ENCODE results near the gene DYSF. TPM values are rescaled to one million over a fixed set of nuclear protein-coding genes. Genes with fewer than 3 reads are reported as not detected.
A peak's percentile ranks its signal among the peaks of the same experiment; 100 is the strongest.

The DYSF gene
- total RNA-seq, 1 experiment from 2014 or later = 0.50 TPM

DNA sequence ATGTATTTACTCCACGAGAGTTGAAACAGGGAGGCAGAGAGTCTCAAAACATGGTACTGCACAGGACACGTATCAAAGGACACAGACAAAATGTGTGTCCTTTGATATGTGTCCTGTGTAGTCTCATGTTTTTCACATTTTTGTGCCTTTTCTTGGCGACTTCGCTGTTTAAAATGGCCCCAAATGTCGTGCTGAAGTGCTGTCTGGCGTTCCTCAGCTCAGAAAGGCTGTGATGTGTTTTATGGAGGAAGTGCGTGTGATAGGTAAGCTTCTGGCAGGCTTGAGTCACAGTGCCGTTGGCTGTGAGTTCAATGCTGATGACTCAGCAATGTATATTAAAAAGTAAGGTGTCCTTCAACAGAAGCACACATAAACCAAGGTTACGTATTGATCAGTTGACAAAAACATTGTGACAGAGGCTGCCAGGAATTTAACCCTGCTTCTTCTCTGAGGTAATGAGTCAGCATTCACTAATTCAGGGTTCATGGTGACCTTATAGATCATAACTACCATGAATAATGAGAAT, 78.2 kb downstream of the DYSF start:
- no peak for DNase-seq (ENCODE audit: low read depth, low spot score)
- in situ Hi-C loops (cut with HindIII; ENCODE audit: low pct_unique_long_range_greater_than_20kb, low sequenced_read_pairs) = no loop called here

DNA sequence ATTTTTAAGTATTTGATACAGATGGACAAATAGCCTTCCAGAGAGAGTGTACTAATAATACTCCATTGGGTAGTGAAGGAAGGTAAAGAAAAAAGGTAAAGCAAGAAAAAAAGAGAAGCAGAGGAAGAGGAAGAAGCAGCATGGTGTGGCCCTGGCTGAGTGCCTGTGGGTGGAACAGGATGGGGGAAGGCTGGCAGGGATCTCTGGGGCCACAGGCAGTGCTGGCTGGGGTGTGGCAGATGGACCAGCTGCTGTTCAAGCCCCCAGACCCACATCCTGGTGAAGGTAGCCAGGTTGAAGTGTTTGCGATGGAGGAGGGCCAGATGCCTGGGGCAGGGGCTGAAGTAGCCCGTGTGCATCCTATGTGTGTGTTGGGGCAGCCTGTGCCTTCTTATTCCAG, 79.0 kb downstream of the DYSF start:
- in situ Hi-C loops (cut with HindIII; ENCODE audit: low pct_unique_long_range_greater_than_20kb, low sequenced_read_pairs) = no loop called here
- no peak for DNase-seq (ENCODE audit: low read depth, low spot score)

DNA sequence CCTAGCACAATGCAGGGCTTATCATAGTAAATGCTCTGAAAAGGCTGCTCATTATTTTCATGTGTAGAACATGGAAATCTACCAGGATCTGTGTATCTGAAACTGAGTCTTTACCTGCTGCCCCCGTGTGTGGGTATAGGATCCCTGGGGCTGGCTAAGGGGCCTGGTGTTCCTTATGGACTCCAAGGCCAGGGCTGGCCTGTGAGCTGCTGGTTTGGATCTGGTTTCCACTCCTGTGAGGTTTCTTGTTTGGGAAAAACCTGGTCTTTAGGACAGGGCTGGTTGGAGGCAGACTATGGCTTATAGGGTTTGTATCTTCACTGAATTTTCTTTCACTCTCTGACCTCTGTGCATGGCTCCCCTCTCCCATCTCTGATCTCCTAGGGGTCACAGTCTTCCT, 80.8 kb downstream of the DYSF start:
- in situ Hi-C loops (cut with HindIII; ENCODE audit: low pct_unique_long_range_greater_than_20kb, low sequenced_read_pairs) = no loop called here
- no peak for DNase-seq (ENCODE audit: low read depth, low spot score)

DNA sequence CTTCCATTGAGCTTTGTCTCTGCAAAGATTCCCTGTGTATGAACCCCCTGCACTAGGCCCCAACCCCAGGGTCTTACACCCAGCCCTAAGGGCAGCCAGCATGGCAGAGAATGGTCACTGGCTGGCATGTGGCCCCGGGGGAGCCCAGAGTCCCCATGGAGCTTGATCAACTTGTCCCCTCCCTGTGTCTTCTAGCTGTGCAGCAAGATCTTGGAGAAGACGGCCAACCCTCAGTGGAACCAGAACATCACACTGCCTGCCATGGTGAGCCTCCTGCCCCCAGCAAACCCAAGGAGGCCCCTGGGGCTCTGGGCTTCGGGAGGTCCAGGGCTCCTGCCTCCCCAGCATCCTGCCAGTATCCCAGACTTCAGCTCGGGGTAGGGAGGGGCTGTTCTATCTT, 81.5 kb downstream of the DYSF start:
- DNase-seq (ENCODE audit: low read depth, low spot score) = no peak
- in situ Hi-C loops (cut with HindIII; ENCODE audit: low pct_unique_long_range_greater_than_20kb, low sequenced_read_pairs) = no loop called here

DNA sequence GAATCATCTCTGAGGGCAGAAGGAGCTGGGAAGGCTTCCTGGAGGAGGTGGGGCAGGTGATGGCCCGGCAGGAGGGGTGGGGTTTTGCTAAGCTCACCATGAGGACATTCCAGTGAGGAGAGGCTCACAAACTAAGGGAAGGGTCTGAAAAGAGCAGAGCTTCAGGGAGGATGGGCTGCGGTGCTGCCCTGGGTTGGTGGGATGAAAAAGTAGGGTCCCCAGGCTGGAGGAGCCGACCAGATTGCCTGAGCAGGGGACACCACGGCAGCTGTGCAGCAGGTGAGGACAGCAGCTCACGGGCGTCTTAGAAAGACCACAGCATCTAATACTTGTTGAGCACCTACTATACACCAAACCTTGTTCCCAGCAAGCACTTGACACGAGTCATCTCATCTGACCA, 82.2 kb downstream of the DYSF start:
- in situ Hi-C loops (cut with HindIII; ENCODE audit: low pct_unique_long_range_greater_than_20kb, low sequenced_read_pairs) = no loop called here

DNA sequence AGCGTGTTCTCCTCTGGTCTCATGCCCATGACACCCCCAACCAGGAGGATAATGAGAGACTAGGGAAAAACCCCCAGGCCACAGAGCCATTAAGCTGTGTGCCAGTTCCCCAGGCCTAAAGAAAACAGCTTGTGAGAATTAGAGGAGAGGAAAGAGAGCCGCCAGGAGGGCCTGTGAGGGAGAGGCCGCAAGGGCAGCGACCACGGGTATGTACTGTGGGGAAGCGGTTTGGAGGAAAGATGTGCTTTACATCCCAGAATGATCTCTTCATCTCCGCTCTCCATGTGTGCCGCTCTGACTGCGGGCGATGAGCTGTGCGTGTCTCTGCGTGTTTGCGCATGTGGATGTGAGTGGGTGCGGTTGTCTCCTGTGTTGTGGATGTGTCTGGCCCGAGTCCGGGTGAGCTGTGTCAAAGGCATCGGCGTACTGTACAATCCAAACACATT, 82.9 kb downstream of the DYSF start:
- in situ Hi-C loops (cut with HindIII; ENCODE audit: low pct_unique_long_range_greater_than_20kb, low sequenced_read_pairs) = no loop called here
- no peak for DNase-seq (ENCODE audit: low read depth, low spot score)

More for the DNA sequence above, 82.2 kb downstream of the DYSF start:
- no peak for DNase-seq (ENCODE audit: low read depth, low spot score)

DNA sequence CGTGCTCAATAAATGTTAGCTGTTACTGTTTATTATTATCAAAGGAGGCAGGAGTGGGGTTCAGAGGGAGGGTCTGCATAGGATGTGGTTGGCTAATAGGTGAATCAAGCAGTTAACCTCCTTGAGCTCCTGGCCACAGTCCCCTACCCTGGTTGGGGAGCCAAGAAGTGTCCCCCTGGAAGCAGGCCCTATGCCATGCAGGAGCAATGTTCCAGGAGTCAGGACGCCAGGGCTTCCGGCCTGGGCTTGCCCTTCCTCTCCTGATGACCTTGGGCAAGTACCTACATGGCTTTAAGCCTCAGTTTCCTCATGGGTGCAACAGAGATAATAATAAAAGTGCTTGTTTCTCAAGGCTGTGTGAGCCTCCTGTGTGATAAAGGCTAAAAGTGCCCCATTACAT, 84.9 kb downstream of the DYSF start:
- in situ Hi-C loops (cut with HindIII; ENCODE audit: low pct_unique_long_range_greater_than_20kb, low sequenced_read_pairs) = no loop called here
- DNase-seq (ENCODE audit: low read depth, low spot score) = no peak

DNA sequence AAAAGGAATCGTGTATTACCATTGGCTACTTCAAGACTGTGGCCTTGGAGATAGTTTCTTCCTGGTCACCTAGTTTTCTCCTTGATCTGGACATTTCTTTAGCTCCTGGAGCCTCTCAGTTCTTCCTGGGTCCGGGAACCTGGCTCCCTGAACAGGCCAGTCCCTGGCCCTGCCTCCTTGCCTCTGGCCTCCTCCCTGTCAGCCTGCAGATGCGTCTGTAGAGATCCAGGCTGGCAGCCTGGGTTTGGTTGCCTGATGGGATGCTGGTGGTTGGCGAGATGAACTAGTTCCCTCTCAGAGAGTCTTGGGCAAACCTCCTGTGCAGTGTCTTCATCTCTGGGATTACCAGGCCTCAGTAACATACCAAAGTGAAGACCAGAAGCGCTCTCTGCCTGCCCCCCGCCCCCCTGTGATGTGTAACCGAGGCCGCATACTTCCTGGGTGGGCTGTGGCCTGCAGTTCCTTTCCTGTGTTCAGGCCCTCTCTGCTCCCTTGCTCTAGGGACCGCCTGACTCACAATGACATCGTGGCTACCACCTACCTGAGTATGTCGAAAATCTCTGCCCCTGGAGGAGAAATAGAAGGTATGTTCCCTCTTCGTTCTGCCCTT, 85.4 kb downstream of the DYSF start:
- in situ Hi-C loops (cut with HindIII; ENCODE audit: low pct_unique_long_range_greater_than_20kb, low sequenced_read_pairs) = no loop called here

DNA sequence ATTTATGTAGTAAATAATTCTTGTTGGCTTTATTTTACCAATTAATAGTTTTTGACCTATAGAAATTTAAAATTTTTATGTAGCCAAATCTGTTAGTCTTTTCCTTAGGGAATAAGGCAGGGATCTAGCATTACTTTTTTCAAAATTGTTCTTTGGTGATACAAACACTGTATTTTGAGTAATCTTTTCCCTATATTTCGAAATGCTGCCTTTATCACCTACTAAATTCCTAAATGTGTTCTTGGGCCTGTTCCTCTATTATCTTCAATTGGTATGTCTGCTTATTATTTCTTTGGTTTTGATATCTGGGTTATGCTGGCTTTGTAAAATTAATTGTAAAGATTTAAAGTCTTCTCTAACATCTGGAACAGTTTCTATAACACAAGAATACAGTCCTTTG, 87.5 kb downstream of the DYSF start:
- in situ Hi-C loops (cut with HindIII; ENCODE audit: low pct_unique_long_range_greater_than_20kb, low sequenced_read_pairs) = no loop called here
- no peak for DNase-seq (ENCODE audit: low read depth, low spot score)

More for the DNA sequence above, 85.4 kb downstream of the DYSF start:
- DNase-seq (ENCODE audit: low read depth, low spot score) = no peak

DNA sequence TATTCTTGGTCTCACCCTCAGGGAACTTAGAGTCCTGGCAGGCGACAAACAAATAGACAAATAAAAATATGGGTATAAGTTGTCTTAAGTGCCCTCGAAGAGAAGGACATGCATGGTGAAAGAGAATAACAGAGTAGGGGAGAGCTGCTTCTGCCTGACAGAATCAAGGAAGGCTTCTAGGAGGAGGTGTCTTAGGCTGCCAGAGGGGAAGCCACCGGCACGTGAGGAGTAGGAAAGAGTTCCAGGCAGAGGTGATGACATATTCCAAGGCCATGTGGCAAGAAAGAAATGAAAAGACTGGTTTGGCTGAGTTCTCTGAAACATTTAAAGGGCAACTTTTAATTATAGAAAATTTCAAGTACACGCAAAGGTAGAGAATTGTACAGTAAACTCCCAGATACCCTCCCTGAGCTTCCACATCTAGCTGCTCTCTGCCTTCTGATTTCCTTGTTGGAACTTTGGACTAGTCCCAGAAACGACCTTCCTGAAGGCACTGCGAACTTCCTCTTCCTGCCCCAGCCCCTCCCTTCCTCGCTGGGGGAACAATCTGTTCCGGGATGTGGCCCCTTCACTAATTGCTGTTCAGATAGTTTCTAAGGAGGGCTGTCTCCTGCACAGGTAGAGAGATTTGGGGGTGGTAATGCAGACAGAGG, 91.7 kb downstream of the DYSF start:
- in situ Hi-C loops (cut with HindIII; ENCODE audit: low pct_unique_long_range_greater_than_20kb, low sequenced_read_pairs) = no loop called here

DNA sequence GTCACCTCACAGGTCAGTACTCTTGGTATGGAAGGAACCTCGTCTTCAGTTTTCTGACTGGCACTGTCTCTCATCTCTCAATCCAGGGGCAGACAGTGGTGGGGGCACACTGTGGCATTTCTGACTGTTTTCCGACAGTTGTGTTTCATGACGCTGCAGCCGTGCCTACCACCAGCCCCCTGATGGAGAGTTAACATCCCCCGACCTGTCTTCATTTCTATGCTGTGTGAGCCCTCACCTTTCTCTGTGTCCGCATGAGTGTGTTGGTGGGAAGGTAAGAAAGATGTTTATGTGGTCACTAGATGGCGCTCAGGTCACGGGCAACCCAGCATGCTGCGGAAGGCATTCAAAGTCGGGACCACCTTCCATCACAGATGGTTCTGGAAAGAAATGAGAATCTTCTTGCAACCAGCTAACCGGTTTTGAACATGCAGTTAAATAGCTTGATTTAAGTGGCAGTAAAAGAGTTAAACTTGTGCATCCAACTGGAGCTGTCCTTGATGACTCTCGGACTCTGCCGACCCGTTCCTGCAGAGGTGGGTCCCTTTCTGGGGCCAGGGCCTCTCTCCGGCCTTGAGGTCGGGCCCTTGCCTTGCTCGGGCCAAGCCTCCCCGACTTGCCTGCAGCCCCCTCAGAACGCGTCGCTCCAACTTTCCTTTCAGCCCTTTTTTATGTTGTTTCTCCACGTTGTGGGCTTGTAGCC, 92.4 kb downstream of the DYSF start:
- in situ Hi-C loops (cut with HindIII; ENCODE audit: low pct_unique_long_range_greater_than_20kb, low sequenced_read_pairs) = no loop called here

More for the DNA sequence above, 91.7 kb downstream of the DYSF start:
- DNase-seq (ENCODE audit: low read depth, low spot score) = no peak

DNA sequence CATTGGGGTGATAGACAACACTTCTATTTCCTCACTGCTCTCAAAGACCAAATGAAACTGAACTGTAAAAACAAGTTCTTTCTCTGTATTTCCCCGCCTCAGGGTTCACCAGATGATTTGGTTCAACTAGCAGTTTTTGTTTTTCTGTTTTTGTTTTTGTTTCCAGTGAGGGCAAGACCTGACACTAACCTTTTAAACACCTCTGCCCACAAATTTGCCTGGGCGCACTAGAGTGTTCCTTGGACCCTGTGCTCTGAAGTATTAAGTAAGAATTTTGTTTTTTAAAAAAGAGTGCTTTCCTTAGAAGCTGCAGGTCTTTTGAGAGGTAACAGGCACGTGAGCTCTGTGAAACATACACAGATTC, 92.9 kb downstream of the DYSF start:
- in situ Hi-C loops (cut with HindIII; ENCODE audit: low pct_unique_long_range_greater_than_20kb, low sequenced_read_pairs) = no loop called here
- no peak for DNase-seq (ENCODE audit: low read depth, low spot score)

More for the DNA sequence above, 92.4 kb downstream of the DYSF start:
- DNase-seq (ENCODE audit: low read depth, low spot score) = peak; percentile 78

DNA sequence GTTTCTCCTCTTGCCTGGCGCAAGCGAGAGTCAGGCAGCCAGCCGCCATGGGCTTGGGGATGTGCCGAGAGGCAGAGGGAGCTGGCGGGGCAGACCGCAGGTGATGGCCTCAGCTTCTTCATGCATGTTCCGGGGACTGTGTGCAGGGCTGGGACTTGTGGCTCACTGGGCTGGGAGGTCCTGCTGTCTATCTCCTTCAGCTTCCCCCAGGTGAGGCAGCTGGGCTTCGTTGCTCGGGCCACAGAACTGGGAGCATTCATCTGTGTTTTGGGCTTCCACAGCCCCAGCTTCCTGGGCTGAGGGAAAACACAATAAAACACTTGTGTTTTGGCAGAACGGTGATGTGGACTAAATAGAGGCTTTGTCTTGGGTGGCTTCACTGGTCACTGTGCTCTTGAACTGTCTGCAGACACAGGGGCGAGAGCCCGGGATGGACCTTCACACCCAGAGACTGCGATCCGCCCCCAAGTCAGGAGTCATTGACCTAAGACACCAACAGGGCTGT, 93.5 kb downstream of the DYSF start:
- peak; percentile 64 for DNase-seq (ENCODE audit: low read depth, low spot score)
- in situ Hi-C loops (cut with HindIII; ENCODE audit: low pct_unique_long_range_greater_than_20kb, low sequenced_read_pairs) = no loop called here

DNA sequence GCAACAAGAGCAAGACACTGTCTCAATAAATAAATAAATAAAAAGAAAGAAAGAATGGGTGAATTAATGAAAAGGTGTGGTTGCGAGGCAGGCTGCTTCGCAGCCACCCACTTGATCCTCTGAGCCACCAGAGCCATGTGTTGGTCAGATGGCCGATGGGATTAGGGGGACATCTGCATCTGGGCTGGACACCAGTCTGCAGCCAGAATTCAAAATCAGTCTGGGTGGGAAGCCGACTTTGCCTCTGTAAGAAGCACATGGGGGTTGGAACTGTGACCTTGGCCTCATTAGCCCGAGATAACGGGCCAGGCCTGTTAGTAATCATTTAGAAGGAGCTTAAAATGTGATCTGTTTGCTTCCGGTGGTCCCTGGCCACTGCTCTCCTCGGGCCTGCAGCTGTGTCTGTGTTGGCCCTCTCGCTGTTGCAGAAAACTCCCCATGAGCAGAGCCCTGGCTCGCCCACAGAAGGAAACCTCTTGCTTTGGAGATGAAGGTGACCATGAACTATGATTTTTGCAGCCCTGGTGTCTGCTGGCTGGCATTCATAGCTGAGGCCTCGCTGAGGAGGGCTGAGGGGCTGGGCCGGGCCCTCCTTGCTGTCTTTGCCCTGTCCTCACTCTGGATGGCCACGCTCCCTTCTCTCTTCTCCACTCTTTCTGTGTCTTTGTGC, 94.4 kb downstream of the DYSF start:
- DNase-seq (ENCODE audit: low read depth, low spot score) = no peak
- in situ Hi-C loops (cut with HindIII; ENCODE audit: low pct_unique_long_range_greater_than_20kb, low sequenced_read_pairs) = no loop called here

DNA sequence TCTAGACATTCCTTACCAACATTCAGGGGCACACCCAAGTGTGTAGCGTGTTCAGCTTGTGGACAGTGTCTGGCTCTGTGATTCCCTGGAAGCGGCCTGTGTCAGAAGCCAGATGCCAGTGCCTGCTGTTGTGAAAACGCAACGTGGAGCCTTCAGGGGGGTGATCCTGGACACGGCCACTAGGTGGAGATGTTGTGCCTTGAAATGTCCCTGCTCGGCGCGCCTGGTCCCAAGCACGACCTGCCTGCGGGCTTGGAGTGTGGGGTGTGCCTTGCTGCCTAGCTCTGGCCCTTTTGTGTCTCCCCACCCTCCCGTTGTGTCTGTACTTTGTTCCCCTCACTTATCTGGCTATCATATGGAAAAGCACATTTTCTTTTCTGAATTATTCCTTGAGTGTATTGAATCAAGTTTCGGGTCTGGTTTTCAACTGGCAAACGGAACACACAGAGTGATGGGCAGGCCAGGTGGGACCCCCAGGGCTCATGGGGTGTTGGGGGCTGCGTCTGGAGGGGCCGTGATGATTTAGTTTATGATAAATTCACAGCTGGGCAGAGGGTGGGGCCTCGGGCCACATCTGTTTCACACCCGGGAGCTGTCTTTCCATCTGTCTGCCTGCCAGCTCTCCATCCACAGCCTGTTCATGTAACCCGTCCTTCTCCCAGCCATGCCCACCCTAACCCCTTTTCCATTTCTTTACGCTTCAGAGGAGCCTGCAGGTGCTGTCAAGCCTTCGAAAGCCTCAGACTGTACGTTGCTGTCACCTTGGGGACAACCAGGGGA, 95.5 kb downstream of the DYSF start:
- in situ Hi-C loops (cut with HindIII; ENCODE audit: low pct_unique_long_range_greater_than_20kb, low sequenced_read_pairs) = no loop called here
- DNase-seq (ENCODE audit: low read depth, low spot score) = peak; percentile 78

DNA sequence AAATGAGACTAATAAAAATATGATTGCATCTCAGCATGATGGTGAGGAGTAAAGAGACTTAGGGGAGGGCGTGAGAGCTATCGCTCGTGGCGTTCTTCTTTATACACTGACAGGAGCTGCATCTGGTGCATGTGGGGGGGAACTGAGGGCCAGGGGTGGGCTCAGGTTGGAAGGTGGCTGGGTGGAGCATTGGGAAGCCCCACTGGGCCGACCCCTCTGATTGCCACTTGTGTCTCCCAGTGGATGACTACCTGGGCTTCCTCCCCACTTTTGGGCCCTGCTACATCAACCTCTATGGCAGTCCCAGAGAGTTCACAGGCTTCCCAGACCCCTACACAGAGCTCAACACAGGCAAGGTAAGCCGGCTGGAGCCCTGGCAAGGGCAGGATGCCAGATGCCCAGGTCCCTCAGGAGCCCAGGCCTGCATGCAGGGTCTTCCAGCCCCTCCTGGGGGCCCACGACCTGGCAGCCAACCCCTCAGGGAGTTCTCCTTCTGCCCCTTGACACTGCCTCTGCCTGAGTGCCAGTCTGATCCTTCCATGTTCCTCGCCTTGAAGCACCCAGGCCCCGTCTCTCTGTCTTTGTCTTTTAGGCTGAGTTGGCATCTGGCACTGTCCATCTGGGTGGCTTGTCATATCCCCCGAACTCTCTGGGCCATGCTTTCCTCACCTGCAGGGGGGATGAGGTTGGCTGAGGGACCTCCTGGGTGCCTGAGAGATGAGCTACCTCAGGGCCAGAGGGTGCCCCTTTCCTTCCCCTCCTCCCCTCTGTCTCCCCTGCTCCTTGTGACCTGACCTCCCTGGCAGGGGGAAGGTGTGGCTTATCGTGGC, 97.7 kb downstream of the DYSF start:
- no peak for DNase-seq (ENCODE audit: low read depth, low spot score)
- in situ Hi-C loops (cut with HindIII; ENCODE audit: low pct_unique_long_range_greater_than_20kb, low sequenced_read_pairs) = no loop called here

DNA sequence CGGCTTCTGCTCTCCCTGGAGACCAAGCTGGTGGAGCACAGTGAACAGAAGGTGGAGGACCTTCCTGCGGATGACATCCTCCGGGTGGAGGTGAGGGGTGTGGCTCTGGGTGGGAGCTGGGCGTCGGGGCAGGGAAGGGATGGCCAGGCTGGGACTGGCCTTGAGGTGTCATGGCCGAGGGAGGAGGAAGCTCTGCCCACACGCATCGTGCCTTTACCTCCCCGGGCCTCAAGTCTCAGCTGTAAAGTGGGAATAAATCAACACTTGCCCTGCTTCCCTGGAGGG, 98.2 kb downstream of the DYSF start:
- in situ Hi-C loops (cut with HindIII; ENCODE audit: low pct_unique_long_range_greater_than_20kb, low sequenced_read_pairs) = no loop called here
- no peak for DNase-seq (ENCODE audit: low read depth, low spot score)

All from SK-MEL-5 (cell line).